B cell (primary cell): ENCODE results near the gene DENND1A. TPM values are rescaled to one million over a fixed set of nuclear protein-coding genes. Genes with fewer than 3 reads are reported as not detected.

Experiments used
- ATAC-seq: fragments of 200-7000 bp; cut with Tn5 transposase; one replicate; pipeline ENCODE4 v1.10.0; 2021; ENCODE audit warnings: low read depth, mild to moderate bottlenecking, moderate number of reproducible peaks, moderate library complexity
- CTCF ChIA-PET: fragments of 350-600 bp; sonication (Branson Sonifier 250); formaldehyde crosslinking; loops from one replicate; lab custom pipeline; 2021; ENCODE audit warnings: antibody characterized with exemption, inconsistent platforms; lab: Charles Lee
- POLR2A ChIA-PET: fragments of 350-600 bp; sonication (Branson Sonifier 250); formaldehyde crosslinking; loops from one replicate; lab custom pipeline; 2021; ENCODE audit warnings: antibody characterized with exemption; lab: Charles Lee
- DNase-seq: peaks from one replicate; pipeline ENCODE4 v3.0.0; 2013
- H2AFZ ChIP-seq: 2 replicates; pipeline ENCODE4 v1.6.1; 2012; ENCODE audit warnings: mild to moderate bottlenecking, low read depth, low read length; ENCODE audit not compliant: insufficient read depth, poor library complexity, severe bottlenecking
- H3K27ac ChIP-seq, 2 donors: 1 replicate in 1 of 2; 2 replicates in 1 of 2; pipeline ENCODE4 v1.5.1; 2012 to 2013; ENCODE audit warnings: low read length in 2 of 2, mild to moderate bottlenecking in 2 of 2, moderate library complexity in 1 of 2
- H3K27me3 ChIP-seq, 4 experiments: fragments of 200-600 bp in 1 of 4; sonication (generic) in 1 of 4; replicated peaks in 1 of 4; 1 replicate in 2 of 4; 2 replicates in 2 of 4; pipeline versions ENCODE4 v1.6.1 to v1.7.0; 2013 to 2016; ENCODE audit warnings: low read length in 3 of 4, mild to moderate bottlenecking in 2 of 4, mixed read lengths in 1 of 4, moderate library complexity in 1 of 4; ENCODE audit not compliant: insufficient read depth in 4 of 4, control insufficient read depth in 3 of 4; ENCODE audit errors: control extremely low read depth in 1 of 4
- H3K36me3 ChIP-seq, 2 experiments: replicated peaks in 1 of 2; 1 replicate in 1 of 2; 2 replicates in 1 of 2; pipeline versions ENCODE4 v1.6.1 to v1.7.1; 2013; ENCODE audit warnings: low read length in 1 of 2; ENCODE audit not compliant: insufficient read depth in 2 of 2, control insufficient read depth in 1 of 2; ENCODE audit errors: control extremely low read depth in 1 of 2, extremely low read depth in 1 of 2
- H3K4me1 ChIP-seq, 2 donors: fragments of 200-600 bp in 1 of 2; sonication (generic) in 1 of 2; 1 replicate in 1 of 2; 2 replicates in 1 of 2; pipeline versions ENCODE4 v1.5.1 to v1.6.1; 2013 to 2017; ENCODE audit warnings: low read length in 2 of 2; ENCODE audit not compliant: control insufficient read depth in 2 of 2, insufficient read depth in 2 of 2
- H3K4me2 ChIP-seq: replicated peaks from 2 replicates; pipeline ENCODE3; 2012; ENCODE audit warnings: mild to moderate bottlenecking, low read depth, low read length; ENCODE audit not compliant: poor library complexity, severe bottlenecking
- H3K4me3 ChIP-seq, 5 experiments: fragments of 200-600 bp in 1 of 5; sonication (generic) in 1 of 5; 1 replicate in 3 of 5; 2 replicates in 2 of 5; pipeline versions ENCODE4 v1.5.1 to v1.7.0; 2011 to 2016; ENCODE audit warnings: low read length in 4 of 5, mild to moderate bottlenecking in 4 of 5, low read depth in 2 of 5, control low read depth in 1 of 5, moderate library complexity in 1 of 5; ENCODE audit not compliant: insufficient read depth in 1 of 5; ENCODE audit errors: control extremely low read depth in 1 of 5, extremely low read depth in 1 of 5
- H3K79me2 ChIP-seq: fragments of 200-600 bp; sonication (generic); one replicate; pipeline ENCODE4 v1.6.0; 2016; ENCODE audit warnings: low read length; ENCODE audit not compliant: control insufficient read depth, insufficient read depth
- H3K9ac ChIP-seq: fragments of 200-600 bp; sonication (generic); 2 replicates; pipeline ENCODE4 v1.6.1; 2017; ENCODE audit warnings: mild to moderate bottlenecking, low read length, moderate library complexity
- H3K9me3 ChIP-seq, 3 donors: one replicate each; pipeline versions ENCODE4 v1.6.1 to v1.7.1; 2013; ENCODE audit warnings: low read length in 2 of 3; ENCODE audit not compliant: control insufficient read depth in 2 of 3, insufficient read depth in 1 of 3; ENCODE audit errors: control extremely low read depth in 1 of 3
- H4K20me1 ChIP-seq: 2 replicates; pipeline ENCODE4 v1.6.0; 2012; ENCODE audit warnings: mild to moderate bottlenecking, low read length; ENCODE audit not compliant: insufficient read depth, control insufficient read depth, poor library complexity, severe bottlenecking
- H3K27ac Mint-ChIP-seq: one replicate; pipeline ENCODE4 v1.8.0; 2021; ENCODE audit warnings: mixed read lengths
- H3K27me3 Mint-ChIP-seq: one replicate; pipeline ENCODE4 v1.8.0; 2021; ENCODE audit warnings: mixed read lengths
- H3K4me1 Mint-ChIP-seq: one replicate; pipeline ENCODE4 v1.8.0; 2021; ENCODE audit warnings: mixed read lengths
- H3K4me3 Mint-ChIP-seq: one replicate; pipeline ENCODE4 v1.8.0; 2021; ENCODE audit warnings: mixed read lengths
- H3K9me3 Mint-ChIP-seq: one replicate; pipeline ENCODE4 v1.8.0; 2022; ENCODE audit warnings: mixed read lengths; ENCODE audit not compliant: insufficient read depth
- CTCF ChIP-seq: fragments of 200-600 bp; IDR thresholded peaks from one replicate; pipeline ENCODE4 v1.8.0; 2022; ENCODE audit warnings: antibody characterized with exemption, mild to moderate bottlenecking
- EZH2 ChIP-seq: IDR thresholded peaks from 2 replicates; pipeline ENCODE4 v1.6.1; 2012; ENCODE audit warnings: borderline replicate concordance, low read depth, mild to moderate bottlenecking, moderate library complexity, low read length; ENCODE audit not compliant: insufficient read depth, poor library complexity, severe bottlenecking
- whole genome bisulfite sequencing: methylation state at CpG from one replicate; pipeline ENCODE4 v1.1.5; 2013; ENCODE audit warnings: missing lambda C conversion rate; ENCODE audit not compliant: insufficient coverage; 5-methylcytosine and 5-hydroxymethylcytosine counted together
- intact Hi-C: fragments of 100-400 bp; cut with micrococcal nuclease; formaldehyde crosslinking; loops from one replicate; pipeline ENCODE4 v1.10.0; 2022
- polyA plus RNA-seq: library from polyadenylated mRNA; depleted of rRNA; stranded (reverse); fragments of >200 nt; gene quantifications from 2 replicates; pipeline ENCODE4 v1.2.3, GENCODE V29; 2012
- total RNA-seq, 2 donors: library from RNA; stranded (reverse); fragments of 120-200 nt in 1 of 2; gene quantifications; 1 replicate in 1 of 2; 2 replicates in 1 of 2; pipeline versions ENCODE4 v1.2.3 to v1.2.4, GENCODE V29; 2013 to 2022

The DENND1A gene
- total and polyA plus RNA-seq, 2 donors (not counting 1 experiment from before 2014, with no cell fraction given), result 10.8 to 26.0 TPM

GRCh38 chr9:123880420-123880819 lies 49.5 kb downstream of the DENND1A start:
- H4K20me1 ChIP-seq, result peaks cover 7% of the 10 kb centered on the region
- Mint-ChIP-seq H3K4me3 (no peak overlapping the region), H3K27me3 (no peaks in the 10 kb centered on the region), H3K27ac (no peak overlapping the region), H3K9me3 (no peaks in the 10 kb centered on the region), H3K4me1 (peaks cover 12% of the 10 kb centered on the region)
- H3K4me2 ChIP-seq, result no peak overlapping the region
- DNase-seq (no peak), ATAC-seq (no peak)
- no peak overlapping the region for H2AFZ ChIP-seq
- H3K27me3 ChIP-seq, result no peaks in the 10 kb centered on the region
- intact Hi-C loops, result no loop called here
- peaks cover 9% of the 10 kb centered on the region for H3K79me2 ChIP-seq
- TF ChIP-seq EZH2 (no peak), CTCF (no peak)
- H3K4me3 ChIP-seq, result no peak overlapping the region
- POLR2A ChIA-PET, result no interaction called here
- H3K9ac ChIP-seq, result no peak overlapping the region
- H3K9me3 ChIP-seq, result peaks cover 0 to 2% (median 0%) of the 10 kb centered on the region in 3 donors
- H3K36me3 ChIP-seq, result peaks cover 0 to 19% of the 10 kb centered on the region in 2 experiments
- WGBS, result no CpG with 5 or more reads among the region's 3 CpGs
- no peak overlapping the region for H3K27ac ChIP-seq
- H3K4me1 ChIP-seq, result no peaks in the 10 kb centered on the region
- CTCF ChIA-PET, result no interaction called here

- Histone ChIP-seq H3K4me2 (no peak overlapping the region), H3K4me3 (no peak overlapping the region), H3K9ac (no peak overlapping the region), H3K9me3 (peaks cover 0 to 2% (median 0%) of the 10 kb centered on the region in 3 donors), H4K20me1 (no peaks in the 10 kb centered on the region), H3K36me3 (peaks cover 0 to 21% of the 10 kb centered on the region in 2 experiments), H2AFZ (no peak overlapping the region), H3K27ac (no peak overlapping the region), H3K4me1 (no peaks in the 10 kb centered on the region), H3K79me2 (no peaks in the 10 kb centered on the region), H3K27me3 (no peaks in the 10 kb centered on the region)
- POLR2A ChIA-PET, result no interaction called here
- no peak for TF ChIP-seq CTCF
- TF ChIP-seq EZH2, result no peak
- WGBS, result no CpG with 5 or more reads among the region's 1 CpG
- intact Hi-C loops, result no loop called here
- peaks cover 2% of the 10 kb centered on the region for H3K4me1 Mint-ChIP-seq
- no peaks in the 10 kb centered on the region for H3K9me3 Mint-ChIP-seq
- no peaks in the 10 kb centered on the region for H3K27me3 Mint-ChIP-seq
- no peak overlapping the region for H3K4me3 Mint-ChIP-seq
- CTCF ChIA-PET, result no interaction called here
- no peak for DNase-seq
- no peak overlapping the region for H3K27ac Mint-ChIP-seq
- ATAC-seq, result no peak
Measured at GRCh38 chr9:123876750-123877149, 53.2 kb downstream of the DENND1A start.
